Kidney glomerular epithelial cell (primary cell): Measurements from ENCODE around the gene TOR1B.
A peak's percentile ranks its signal among the peaks of the same experiment; 100 is the strongest.
"Not testable (repeated sequence)": the region's sequence is repeated elsewhere in the genome, so short reads cannot be mapped to it uniquely, and the experiment has no call there.

ENCODE experiments used
- DNase-seq: peaks from one replicate; lab custom pipeline; 2025; lab: John Stamatoyannopoulos, UW

The TOR1B gene, protein sequence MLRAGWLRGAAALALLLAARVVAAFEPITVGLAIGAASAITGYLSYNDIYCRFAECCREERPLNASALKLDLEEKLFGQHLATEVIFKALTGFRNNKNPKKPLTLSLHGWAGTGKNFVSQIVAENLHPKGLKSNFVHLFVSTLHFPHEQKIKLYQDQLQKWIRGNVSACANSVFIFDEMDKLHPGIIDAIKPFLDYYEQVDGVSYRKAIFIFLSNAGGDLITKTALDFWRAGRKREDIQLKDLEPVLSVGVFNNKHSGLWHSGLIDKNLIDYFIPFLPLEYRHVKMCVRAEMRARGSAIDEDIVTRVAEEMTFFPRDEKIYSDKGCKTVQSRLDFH

DNA sequence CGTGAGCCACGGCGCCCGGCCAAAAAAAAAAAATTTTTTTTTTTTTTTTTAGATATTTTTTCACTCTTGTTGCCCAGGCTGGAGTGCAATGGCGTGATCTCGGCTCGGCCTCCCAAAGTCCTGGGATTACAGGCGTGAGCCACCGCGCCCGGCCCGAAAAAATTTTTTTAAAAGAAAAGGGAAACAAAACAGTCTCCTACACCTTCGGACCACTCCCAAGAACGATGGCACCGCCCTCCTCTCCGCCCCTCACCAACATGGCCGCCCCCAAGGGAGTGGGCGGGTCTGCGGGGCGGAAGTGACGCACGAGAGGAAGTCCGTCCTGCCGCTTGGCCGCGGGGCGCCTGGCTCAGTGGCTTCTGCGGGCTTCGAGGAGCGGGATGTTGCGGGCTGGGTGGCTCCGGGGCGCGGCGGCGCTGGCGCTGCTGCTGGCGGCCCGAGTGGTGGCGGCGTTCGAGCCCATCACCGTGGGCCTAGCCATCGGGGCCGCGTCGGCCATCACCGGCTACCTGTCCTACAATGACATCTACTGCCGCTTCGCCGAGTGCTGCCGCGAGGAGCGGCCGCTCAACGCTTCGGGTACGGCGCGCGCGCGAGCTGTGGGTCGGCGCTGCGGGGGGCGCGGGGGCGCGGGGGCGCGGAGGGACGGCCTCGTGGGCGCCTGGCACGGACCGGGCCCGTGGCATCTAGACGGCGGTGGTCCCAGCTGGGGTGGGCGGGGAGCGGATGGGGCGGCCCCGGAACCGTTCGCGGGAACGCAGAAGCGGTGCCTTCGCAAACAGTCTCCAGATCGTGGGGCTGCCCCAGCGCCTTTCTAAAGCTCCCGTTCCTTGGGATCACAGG, at the start of gene TOR1B:
TSS of gene TOR1B (plus strand) at position 352 of the 843 bp plus-strand sequence. CDS start at position 381, 29 bp downstream.
- DNase-seq = peak; percentile 88

DNA sequence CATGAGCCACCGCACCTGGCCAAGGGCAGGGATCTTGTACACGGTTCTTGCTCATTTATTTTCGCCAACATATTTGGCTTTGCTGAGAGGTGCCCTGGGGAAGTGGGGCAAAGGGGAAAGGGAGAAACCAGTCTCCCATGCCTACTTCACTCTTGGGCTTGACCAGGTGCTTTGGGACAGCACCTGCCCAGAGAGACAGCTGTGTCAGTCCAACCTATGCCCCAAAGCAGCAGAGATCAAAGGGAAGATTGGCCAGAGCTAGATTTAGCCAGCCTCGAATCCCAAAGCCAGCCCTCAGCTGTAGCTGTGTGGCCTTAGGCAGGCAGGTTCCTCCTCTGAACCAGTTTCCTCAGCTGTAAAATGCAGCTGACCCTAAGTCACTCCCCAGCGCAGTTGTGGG, 47.8 kb upstream of the TOR1B start:
- DNase-seq = no peak

DNA sequence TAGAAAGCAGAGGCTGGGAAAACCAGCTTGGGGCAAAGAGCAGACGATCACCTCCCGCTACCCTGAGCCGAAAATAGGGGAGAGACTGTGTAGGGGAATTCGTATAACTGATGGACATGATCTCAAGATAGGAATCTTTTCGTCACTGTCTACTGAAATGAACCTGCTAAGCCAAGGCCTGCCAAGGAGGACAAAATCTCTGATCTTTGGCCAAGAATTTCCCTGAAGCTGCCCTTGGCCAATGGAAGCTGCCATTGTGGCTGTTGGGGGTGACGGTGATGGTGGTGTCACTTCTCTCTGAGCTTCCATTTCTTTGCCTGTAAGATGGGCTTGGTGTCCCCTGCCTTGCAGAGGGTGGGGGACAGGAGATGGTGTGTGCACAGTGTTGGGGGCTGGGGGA, 46.8 kb upstream of the TOR1B start:
- DNase-seq = no peak

DNA sequence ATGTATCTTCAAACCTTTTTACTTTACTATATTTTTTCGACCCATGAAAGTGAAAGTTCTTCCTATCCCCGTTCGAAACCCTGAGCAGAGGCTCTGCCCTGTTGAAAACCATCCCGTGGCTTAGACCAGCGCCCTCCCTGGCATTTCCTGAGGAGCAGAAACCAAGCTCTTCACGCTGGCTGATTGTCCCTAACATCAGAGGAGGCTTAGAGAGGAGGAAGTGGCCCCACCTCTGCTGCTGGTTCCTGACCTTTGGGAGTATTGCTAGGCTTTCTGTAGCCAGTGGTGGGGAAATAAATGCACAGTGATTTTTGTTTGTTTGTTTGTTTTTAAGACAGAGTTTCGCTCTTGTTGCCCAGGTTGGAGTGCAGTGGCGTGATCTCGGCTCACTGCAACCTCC, 45.9 kb upstream of the TOR1B start:
- DNase-seq = no peak

DNA sequence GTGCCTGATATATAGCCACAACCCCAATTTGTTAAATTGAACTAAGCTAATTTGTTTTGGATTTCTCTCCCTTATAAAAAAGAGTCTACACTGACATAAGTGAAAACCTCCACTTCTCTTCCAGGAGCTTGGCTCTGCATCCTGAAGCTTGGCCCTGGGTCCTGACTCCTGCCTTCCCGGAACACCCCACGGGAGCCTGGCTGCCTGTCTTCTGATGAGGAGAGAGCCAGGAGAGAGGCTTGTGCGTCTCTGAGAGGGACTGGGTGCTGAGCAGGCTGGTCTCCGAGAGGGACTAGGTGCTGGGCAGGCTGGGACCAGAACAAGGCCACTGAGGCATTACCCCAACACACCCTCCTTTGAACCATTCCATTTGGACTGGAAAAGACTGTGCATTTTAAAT, 43.7 kb upstream of the TOR1B start:
- no peak for DNase-seq

DNA sequence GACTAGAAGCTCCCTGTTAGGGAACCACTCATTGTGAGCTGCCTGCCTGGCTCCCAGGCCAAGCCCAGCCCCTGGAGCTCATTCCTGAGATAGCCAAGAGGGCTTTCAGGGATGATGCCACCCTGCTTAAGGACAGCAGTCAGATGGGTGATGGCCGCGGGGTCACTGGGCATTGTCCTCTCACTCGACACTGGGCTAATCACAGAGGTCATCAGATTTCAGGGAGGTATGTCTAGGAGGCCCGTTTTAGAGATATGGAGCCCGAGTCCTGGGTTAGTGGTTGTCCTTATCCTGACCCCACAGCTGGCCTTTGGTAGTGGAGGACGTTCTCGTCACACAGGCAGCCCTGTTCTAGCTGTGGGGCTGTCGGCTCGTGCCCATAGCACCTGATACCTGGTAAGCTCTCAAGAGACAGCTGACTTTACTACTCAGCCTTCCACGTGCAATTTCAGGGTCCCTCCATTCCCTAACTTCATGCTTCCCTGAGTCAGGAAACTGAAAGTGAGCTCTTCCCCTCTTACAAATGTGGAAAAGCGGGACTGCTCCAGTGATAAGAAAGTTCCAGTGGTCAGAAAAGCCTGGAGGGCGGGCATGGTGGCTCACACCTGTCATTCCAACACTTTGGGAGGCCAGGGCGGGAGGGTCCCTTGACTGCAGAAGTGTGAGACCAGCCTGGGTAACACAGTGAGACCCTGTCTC, 43.0 kb upstream of the TOR1B start:
- DNase-seq = no peak

DNA sequence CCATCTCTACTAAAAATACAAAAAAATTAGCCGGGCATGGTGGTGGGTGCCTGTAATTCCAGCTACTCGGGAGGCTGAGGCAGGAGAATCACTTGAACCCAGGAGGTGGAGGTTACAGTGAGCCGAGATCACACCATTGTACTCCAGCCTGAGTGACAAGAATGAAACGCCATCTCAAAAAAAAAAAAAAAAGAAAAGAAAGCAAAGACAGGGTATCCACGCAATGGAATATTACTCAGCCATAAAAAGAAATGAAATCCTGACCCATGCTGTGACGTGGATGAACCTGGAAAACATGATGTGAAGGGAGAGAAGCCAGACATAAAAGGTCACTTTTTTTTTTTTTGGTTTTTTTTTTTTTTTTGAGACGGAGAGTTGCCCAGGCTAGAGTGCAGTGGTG, 42.2 kb upstream of the TOR1B start:
- DNase-seq = not testable (repeated sequence)

DNA sequence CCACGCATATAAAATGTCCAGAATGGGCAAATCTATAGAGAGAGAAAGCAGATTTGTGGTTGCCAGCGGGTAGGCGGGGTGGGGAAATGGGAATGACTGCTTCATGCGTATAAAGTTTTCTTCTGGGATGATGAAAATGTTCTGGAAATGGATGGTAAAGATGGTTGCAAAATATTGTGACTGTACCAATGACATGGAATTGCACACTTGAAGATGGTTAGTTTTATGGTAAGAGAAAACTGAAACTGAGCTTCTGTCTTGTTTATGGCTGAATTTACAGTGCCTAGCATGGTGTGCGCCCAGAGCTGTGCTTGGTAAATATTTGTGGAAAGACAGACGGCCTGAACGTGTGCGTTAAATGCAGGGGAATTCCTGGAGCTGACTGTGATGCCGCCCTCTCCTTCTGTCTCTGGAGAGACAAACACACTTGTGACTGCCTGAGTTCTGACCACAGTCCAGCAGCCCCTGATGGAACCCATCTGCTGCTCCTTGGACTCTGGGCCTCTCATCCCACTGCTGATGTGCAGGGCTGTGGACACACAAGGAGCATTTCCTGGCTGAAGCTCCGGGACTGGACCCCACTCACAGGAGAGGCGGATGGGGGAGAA, 41.6 kb upstream of the TOR1B start:
- no peak for DNase-seq

DNA sequence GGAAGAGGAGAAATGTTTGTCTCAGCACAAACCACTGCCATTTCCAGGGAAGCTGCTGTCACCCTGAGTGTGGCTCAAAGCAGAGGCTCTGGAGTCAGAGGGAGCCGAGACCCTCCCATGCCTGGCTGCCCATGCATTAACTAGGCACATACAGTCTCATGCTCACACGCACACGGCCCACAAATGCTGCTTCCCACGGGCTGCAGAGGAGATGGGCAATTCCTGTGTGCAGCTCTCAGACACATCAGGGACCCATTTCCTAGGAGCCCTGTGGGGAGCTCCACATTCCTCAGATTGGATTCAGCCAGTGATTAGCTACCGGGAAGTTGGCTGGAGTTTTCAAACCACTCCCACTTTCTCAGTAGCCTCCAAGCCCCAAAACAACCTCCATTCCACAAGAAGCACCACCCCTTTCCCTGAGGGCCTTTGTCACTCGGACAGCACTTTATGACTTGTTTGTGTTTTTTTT, 41.0 kb upstream of the TOR1B start:
- DNase-seq = peak; percentile 41

DNA sequence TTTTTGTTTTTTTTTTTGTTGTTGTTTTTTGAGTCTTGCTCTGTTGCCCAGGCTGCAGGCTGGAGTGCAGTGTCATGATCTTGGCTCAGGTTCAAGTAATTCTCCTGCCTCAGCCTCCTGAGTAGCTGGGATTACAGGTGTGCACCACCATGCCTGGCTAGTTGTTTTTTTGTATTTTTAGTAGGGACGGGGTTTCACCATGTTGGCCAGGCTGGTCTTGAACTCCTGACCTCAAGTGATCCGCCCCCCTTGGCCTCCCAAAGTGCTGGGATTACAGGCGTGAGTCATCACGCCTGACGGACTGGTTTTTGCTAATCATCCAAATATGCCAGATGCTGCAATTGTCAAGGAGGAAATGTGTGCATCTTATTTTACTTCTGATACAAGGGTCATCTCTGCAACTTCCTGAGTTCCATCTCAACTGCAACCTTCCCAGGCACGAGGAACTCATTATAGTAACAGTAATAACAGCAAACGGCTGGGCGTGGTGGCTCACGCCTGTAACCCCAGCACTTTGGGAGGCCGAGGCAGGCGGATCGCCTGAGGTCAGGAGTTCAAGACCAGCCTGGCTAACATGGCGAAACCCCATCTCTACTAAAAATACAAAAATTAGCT, 40.5 kb upstream of the TOR1B start:
- peak; percentile 15 for DNase-seq

DNA sequence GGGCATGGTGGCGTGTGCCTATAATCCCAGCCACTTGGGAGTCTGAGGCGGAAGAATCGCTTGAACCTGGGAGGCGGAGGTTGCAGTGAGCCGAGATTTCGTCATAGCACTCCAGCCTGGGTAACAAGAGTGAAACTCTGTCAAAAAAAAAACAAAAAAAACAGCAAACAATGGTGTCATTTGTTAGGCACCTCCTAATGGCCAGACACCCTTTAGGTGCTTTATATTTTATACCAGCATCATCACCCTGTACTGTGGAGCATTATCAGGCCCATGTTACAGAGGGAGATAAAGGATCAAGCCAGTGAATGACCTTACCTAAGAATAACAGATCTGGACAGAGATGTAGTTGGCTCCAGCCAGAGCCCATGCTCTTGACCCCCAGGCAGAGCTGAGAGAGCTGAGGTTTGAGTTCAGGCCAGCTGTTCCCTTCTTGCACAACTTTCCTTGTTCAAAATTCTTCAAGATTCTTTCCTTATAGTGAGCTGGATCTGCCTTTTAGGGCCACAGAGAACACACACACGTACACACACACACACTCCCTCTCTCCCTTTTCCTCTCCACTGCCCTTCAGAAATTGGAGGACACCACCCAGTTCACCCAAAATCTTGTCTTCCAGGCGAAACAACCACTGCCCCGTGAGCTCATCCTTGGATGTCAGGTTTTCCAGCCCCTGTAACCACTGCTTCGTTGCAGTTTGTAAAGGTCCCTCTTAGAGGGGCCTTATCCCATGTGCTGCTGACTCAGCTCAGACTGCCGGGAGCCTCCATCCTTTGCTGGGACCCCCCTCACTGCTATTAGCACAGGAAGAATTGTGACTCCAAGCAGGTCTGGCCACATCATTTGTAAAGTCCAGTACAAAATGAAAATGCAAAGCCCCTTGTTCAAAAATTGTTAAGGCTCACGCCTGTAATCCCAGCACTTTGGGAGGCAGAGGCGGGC, 39.7 kb upstream of the TOR1B start:
- DNase-seq = no peak

DNA sequence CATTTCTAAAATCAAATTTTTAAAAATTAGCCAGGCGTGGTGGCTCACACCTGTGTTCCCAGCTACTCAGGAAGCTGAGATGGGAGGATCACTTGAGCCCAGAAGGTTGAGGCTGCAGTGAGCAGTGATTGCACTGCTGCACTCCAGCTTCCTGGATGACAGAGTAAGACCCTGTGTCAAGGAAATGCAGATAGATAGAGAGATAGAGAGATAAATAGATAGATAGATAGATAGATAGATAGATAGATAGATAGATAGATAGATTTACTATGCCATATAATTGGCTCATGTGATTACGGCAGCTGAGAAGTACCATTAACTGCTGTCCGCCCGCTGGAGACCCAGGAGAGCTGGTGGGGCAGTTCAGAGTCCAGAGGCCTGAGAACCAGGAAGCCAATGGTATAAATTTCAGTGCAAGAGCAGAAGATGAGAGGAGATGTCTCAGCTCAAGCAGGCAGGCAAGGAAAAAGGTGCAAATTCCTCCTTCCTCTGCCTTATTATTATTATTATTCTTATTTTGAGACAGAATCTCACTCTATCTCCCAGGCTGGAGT, 37.1 kb upstream of the TOR1B start:
- no peak for DNase-seq

DNA sequence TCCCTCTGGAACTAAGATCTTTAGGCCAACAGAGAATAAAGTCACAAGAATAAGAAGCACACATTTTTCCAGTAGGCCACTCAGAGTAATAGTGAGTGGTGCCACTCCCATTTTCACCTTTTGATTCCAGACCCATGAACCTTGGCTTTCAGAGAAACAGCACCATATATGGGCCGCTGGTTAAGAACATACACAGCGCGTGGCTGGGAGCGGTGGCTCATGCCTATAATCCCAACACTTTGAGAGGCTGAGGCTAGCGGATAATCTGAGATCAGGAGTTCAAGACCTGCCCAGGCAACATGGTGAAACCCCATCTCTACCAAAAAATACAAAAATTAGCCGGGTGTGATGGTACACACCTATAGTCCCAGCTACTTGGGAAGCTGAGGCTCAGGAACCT, 34.5 kb upstream of the TOR1B start:
- no peak for DNase-seq

DNA sequence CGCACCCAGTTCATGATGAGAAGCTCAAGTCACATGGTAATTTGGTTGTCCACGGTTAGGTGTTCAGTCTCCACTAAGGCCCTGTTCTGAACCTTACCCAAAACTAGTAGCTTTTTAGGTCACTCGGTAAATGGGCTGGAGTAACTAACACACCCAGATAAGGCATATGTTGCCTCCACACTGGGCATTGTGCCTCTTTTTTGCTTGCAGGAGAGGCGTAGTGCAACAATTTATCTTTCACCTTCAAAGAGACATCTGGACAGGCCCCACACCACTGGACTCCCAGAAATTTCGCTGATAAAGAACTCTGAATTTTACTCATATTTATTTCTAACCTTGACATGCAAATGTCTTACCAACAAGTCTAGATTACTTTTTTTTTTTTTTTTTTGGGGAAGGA, 33.3 kb upstream of the TOR1B start:
- no peak for DNase-seq

DNA sequence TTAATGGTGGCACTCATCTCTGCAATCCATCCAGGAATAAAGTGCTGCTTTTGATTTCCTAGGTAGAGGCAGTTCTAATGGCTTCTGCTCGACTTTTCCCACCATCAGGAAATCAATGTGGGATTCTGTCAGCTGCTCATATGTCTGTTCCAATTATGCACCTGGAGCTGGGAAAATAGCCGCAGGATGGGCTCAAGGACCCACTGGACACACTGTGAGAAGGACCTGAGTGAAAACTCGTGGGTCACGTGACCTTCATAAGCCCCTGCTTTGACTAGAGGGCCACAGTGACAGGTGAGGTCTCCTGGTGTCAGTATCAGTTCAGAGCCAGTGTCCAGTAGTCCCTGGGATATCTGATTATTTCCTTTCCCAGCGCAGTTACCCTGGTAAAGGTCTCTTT, 32.2 kb upstream of the TOR1B start:
- no peak for DNase-seq

DNA sequence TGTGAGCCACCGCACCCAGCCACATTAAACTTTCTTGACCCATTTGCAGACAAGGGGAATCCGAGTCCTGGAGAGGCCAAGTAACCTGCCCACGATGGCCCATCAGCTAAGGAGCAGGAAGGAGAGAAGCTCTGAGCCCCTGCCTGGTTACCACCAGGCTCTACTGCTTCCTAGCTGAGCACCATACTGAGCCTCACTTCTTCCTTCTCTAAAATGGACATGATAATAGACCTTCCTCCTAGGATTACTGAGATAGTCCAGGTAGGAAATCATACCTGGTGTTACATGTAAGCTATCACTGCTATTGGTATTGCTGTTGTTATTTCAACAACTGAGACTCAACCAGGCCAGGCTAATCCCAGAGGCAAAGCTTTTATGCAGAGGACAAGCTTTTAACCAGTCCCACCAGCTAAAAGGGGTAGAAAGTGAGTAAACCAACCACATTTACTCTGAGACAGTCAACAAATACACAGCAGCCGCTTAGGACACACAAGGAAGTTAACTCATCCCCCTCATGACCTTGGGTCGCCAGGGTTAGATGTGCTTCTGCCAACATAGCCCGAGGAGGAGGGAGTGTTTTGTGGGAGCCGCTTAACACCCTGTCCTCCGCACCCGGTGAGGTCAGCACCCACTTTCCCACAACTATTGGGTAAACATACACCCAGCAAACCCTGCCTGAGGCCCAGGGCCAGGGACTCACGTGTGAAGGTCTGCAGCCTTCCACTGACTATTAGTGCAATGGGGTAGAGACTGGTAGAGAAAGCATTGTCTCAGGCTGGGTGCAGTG, 29.5 kb upstream of the TOR1B start:
- DNase-seq = no peak

DNA sequence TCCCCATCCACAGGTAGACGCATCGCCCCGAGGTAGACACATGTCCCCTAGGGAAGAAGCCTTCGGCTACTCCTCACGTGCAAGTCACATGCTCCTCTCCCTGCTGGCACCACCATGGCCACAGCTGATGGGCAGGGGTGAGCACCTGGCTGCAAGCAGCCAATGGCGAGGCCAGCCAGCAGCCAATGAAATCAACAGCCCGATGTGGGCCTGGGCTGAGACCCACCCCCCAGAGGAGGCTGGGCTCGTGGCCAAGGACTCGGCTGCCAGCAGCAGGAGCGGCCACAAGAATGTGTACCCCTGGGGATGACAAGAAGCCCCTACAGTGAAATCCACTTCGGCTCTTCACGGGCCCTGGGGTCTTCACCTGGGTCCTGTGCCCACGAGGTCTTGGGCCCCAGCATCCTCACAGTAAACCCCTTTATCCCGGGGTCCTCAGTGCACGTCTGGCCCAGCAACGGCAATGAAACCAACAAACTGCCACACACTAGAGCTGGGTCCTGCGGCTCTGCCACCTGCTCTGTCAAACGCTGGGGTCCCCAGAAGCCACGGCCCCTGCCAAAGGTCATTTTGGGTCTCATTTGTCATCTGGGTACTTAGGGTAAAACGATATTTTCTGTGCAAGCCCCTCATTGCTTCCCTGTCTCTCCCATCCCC, 28.1 kb upstream of the TOR1B start:
- no peak for DNase-seq

DNA sequence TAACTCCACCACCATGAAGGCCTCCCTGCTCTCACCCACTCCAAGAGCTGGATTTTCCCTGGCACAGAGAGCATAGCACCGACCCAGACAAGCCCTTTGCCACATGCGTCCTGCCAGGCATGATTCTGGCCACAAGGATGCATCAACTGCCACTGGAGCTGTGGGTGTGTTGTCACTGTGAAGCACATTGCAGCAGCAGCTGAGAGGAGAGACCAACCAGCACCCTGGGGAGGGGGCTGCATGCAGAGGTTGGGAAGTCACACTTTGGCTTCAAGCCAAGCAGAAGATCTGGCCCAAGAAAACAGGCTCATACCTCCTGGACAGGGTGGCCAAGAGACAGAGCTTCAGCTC, 27.6 kb upstream of the TOR1B start:
- no peak for DNase-seq

DNA sequence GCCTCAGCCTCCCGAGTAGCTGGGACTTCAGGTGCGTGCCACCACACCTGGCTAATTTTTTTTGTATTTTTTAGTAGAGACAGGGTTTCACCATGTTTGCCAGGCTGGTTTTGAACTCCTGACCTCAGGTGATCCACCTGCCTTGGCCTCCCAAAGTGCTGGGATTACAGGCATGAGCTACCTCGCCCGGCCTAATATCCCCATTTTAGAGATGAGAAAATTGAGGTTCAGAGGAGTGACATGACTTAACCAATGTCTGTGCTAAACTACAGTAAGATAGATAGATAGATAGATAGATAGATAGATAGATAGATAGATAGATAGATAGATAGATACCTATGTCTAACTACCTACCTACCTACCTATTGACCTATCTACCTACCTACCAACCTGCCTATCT, 26.9 kb upstream of the TOR1B start:
- DNase-seq = not testable (repeated sequence)
